GM20000 (cell line): ENCODE results near the gene TBCE.

Experiments used
- DNase-seq: peaks from one replicate; pipeline ENCODE4 v3.0.0; 2012; ENCODE audit warnings: low spot score
- CTCF ChIP-seq: IDR thresholded peaks from 2 replicates; pipeline ENCODE4 v1.5.1; 2012; ENCODE audit warnings: mild to moderate bottlenecking, control low read depth; ENCODE audit errors: extremely low read depth, missing control alignments

Gene TBCE

GRCh38 chr1:235367000-235367908 is at the start of gene TBCE:
TBCE (plus strand) TSS chr1:235367427; CDS start chr1:235380050, 12,623 bp downstream.
- TF ChIP-seq CTCF: no peak
- peak; percentile 94 for DNase-seq

GRCh38 chr1:235319255-235319654 is 48.0 kb upstream of the TBCE start:
- DNase-seq: no peak
- no peak for TF ChIP-seq CTCF

- TF ChIP-seq CTCF: no peak
- DNase-seq: no peak
Observed at GRCh38 chr1:235320521-235321179, 46.6 kb upstream of the TBCE start.

GRCh38 chr1:235324296-235324695 is 42.9 kb upstream of the TBCE start:
- TF ChIP-seq CTCF: no peak

GRCh38 chr1:235325139-235325538 is 42.1 kb upstream of the TBCE start:
- no peak for TF ChIP-seq CTCF
- peak; percentile 25 for DNase-seq

More at GRCh38 chr1:235324296-235324695, 42.9 kb upstream of the TBCE start:
- DNase-seq: no peak

GRCh38 chr1:235325854-235326253 is 41.4 kb upstream of the TBCE start:
- no peak for DNase-seq
- TF ChIP-seq CTCF: no peak

GRCh38 chr1:235326719-235327558 is 40.3 kb upstream of the TBCE start:
- peak; percentile 50 for DNase-seq
- no peak for TF ChIP-seq CTCF
